ENCODE data around the gene RUSC2. TPM values are rescaled to one million over a fixed set of nuclear protein-coding genes. Genes with fewer than 3 reads are reported as not detected.
"Not testable (repeated sequence)": the region's sequence is repeated elsewhere in the genome, so short reads cannot be mapped to it uniquely, and the experiment has no call there.

Gene RUSC2
- polyA plus RNA-seq, 2 of the 4 experiments (the other 2 are of a cell fraction) = 15.9 to 21.2 TPM

- H3K9me3 ChIP-seq, H3K4me3 ChIP-seq, H3K4me2 ChIP-seq: not testable (repeated sequence)
- peak; percentile 95 for ATAC-seq
- H3K27ac ChIP-seq = peak overlapping the region; percentile 5 to 63; a peak in 4 of 6 replicates
- TF ChIP-seq SMC3 (IDR thresholded peaks at IDR 0.05) (peak; percentile 95), RAD21 (conservative IDR thresholded peaks at IDR 0.05 in 1 of 2, IDR thresholded peaks at IDR 0.05 in 1 of 2) (peak; percentile 95 to 96), MAFK (IDR thresholded peaks at IDR 0.05; ENCODE audit: partially characterized antibody) (peak; percentile 97), CTCF (IDR thresholded peaks at IDR 0.05) (peak; percentile 88)
- DNase-seq (ENCODE audit: low read depth in 1 of 2, low spot score in 1 of 2) = peak; percentile 72 to 84
- WGBS (ENCODE audit: missing lambda C conversion rate) = 22% methylated on average over 5 of the region's 5 CpGs
- peaks cover 17% of the 10 kb centered on the region for H3K4me1 ChIP-seq
- FAIRE-seq = peak; percentile 36
- POLR2A ChIA-PET = interaction anchor here (1.1 kb wide), 2 partner anchors 12 kb away, joined by 3 read pairs; partner anchors contain the start of gene RUSC2
- CTCF ChIA-PET = interaction anchor here (0.8 to 11.8 kb wide), 30 partner anchors 9 to 759 kb away, joined by 3 to 183 read pairs (median 4); partner anchors contain the start of genes ATOSB, FANCG, PIGO and RUSC2
These were observed 12.6 kb upstream of the RUSC2 start for GRCh38 chr9:35477211-35477855.

GRCh38 chr9:35478871-35479270 is 11.0 kb upstream of the RUSC2 start:
- H3K27ac ChIP-seq = 0 out of 6 replicates have a peak overlapping the region, but pooled peaks of 1 of the 2 experiments have one; percentile 7
- FAIRE-seq (no peak), DNase-seq (ENCODE audit: low read depth in 1 of 2, low spot score in 1 of 2) (no peak), ATAC-seq (no peak)
- no peak overlapping the region for H3K4me3 ChIP-seq
- H3K4me2 ChIP-seq = no peak overlapping the region
- CTCF ChIA-PET = interaction anchor here (0.6 to 11.8 kb wide), 17 partner anchors 8 to 580 kb away, joined by 3 to 183 read pairs (median 6); partner anchors contain the start of genes ATOSB, FANCG, PIGO and RUSC2
- TF ChIP-seq SMC3 (IDR thresholded peaks at IDR 0.05) (no peak), ELK1 (IDR thresholded peaks at IDR 0.05; ENCODE audit: low read depth, low read length) (no peak), MAFK (IDR thresholded peaks at IDR 0.05; ENCODE audit: partially characterized antibody) (no peak), RCOR1 (IDR thresholded peaks at IDR 0.05; ENCODE audit: low read depth, low read length) (no peak), ZNF302 (CRISPR knock-in tag; IDR thresholded peaks at IDR 0.05) (no peak), EHMT2 (IDR thresholded peaks at IDR 0.05; ENCODE audit: low read depth) (no peak), BCL3 (IDR thresholded peaks at IDR 0.05) (no peak), E2F6 (IDR thresholded peaks at IDR 0.05; ENCODE audit: borderline replicate concordance, low read depth) (no peak), ZFP36 (IDR thresholded peaks at IDR 0.05; ENCODE audit: borderline replicate concordance, partially characterized antibody) (no peak), ZC3H11A (IDR thresholded peaks at IDR 0.05) (no peak), KDM5A (IDR thresholded peaks at IDR 0.05) (no peak), HMGXB4 (CRISPR knock-in tag; IDR thresholded peaks at IDR 0.05; ENCODE audit: borderline replicate concordance) (no peak), USF2 (IDR thresholded peaks at IDR 0.05) (no peak), MAZ (IDR thresholded peaks at IDR 0.05; ENCODE audit: borderline replicate concordance, low read depth, low read length) (no peak)
- H3K4me1 ChIP-seq = peaks cover 20% of the 10 kb centered on the region
- 81% methylated on average over 1 of the region's 1 CpG for WGBS (ENCODE audit: missing lambda C conversion rate)
- POLR2A ChIA-PET = interaction anchor here (1.3 kb wide), 1 partner anchor 406 kb away, joined by 4 read pairs; the partner anchor contains the start of gene VCP
- no peaks in the 10 kb centered on the region for H3K9me3 ChIP-seq
